IMR-90 (cell line): ENCODE data around the gene PRAME. TPM values are rescaled to one million over a fixed set of nuclear protein-coding genes. Genes with fewer than 3 reads are reported as not detected.

Experiments
- ATAC-seq: fragments of 200-7000 bp; cut with Tn5 transposase; 2 replicates; pipeline ENCODE4 v1.9.1; 2020; ENCODE audit warnings: low read depth, mild to moderate bottlenecking, moderate library complexity
- BruUV-seq: library from RNA; stranded (reverse); fragments of 400-500 nt; replicated peaks from 2 replicates; lab custom pipeline; 2021; lab: Mats Ljungman, UMichigan
- CTCF ChIA-PET: fragments of 300-600 bp; formaldehyde crosslinking; extraction: SDS; loops from one replicate; lab custom pipeline; 2021; ENCODE audit warnings: antibody characterized with exemption; lab: Yijun Ruan, JAX
- POLR2A ChIA-PET: fragments of 300-600 bp; sonication (Branson Sonifier 250); formaldehyde crosslinking; loops from one replicate; lab custom pipeline; 2022; ENCODE audit warnings: antibody characterized with exemption; ENCODE audit not compliant: unreplicated experiment; lab: Charles Lee
- DNase-seq: peaks from one replicate; pipeline ENCODE4 v3.0.0; 2013
- H2AFZ ChIP-seq: replicated peaks from 2 replicates; pipeline ENCODE3; 2013; ENCODE audit warnings: low read length, mild to moderate bottlenecking; ENCODE audit not compliant: poor library complexity
- H2AK5ac ChIP-seq: 2 replicates; pipeline ENCODE4 v1.6.1; 2013; ENCODE audit warnings: low read depth, low read length, inconsistent platforms
- H2AK9ac ChIP-seq: replicated peaks from 2 replicates; pipeline ENCODE3; 2013; ENCODE audit warnings: mild to moderate bottlenecking, low read depth, low read length, moderate library complexity; ENCODE audit not compliant: poor library complexity
- H2BK120ac ChIP-seq: 2 replicates; pipeline ENCODE4 v1.6.1; 2013; ENCODE audit warnings: low read depth, low read length, inconsistent platforms
- H2BK15ac ChIP-seq: 3 replicates; pipeline ENCODE4 v1.6.1; 2013; ENCODE audit warnings: low read depth, low read length, inconsistent platforms
- H2BK20ac ChIP-seq: 2 replicates; pipeline ENCODE4 v1.6.1; 2013; ENCODE audit warnings: low read depth, mild to moderate bottlenecking, inconsistent platforms, low read length, moderate library complexity
- H2BK5ac ChIP-seq: 2 replicates; pipeline ENCODE4 v1.6.1; 2013; ENCODE audit warnings: mild to moderate bottlenecking, low read depth, low read length, inconsistent platforms; ENCODE audit not compliant: poor library complexity, severe bottlenecking
- H3K14ac ChIP-seq: replicated peaks from 2 replicates; pipeline ENCODE4 v1.6.1; 2013; ENCODE audit warnings: low read depth, low read length, inconsistent platforms
- H3K18ac ChIP-seq: 2 replicates; pipeline ENCODE4 v1.6.1; 2013; ENCODE audit warnings: low read depth, low read length, control low read depth
- H3K23ac ChIP-seq: 2 replicates; pipeline ENCODE4 v1.6.1; 2013; ENCODE audit warnings: low read depth, low read length, inconsistent platforms
- H3K27ac ChIP-seq: 2 replicates; pipeline ENCODE4 v1.5.1; 2013; ENCODE audit warnings: mild to moderate bottlenecking, control low read depth, low read length; ENCODE audit not compliant: insufficient read depth
- H3K27me3 ChIP-seq: 2 replicates; pipeline ENCODE4 v1.6.1; 2013; ENCODE audit warnings: low read length; ENCODE audit not compliant: control insufficient read depth, insufficient read depth
- H3K36me3 ChIP-seq: 2 replicates; pipeline ENCODE4 v1.6.1; 2013; ENCODE audit warnings: low read length, mixed read lengths; ENCODE audit not compliant: control insufficient read depth, insufficient read depth
- H3K4ac ChIP-seq: 2 replicates; pipeline ENCODE4 v1.6.1; 2013; ENCODE audit warnings: low read depth, low read length, inconsistent platforms
- H3K4me1 ChIP-seq: 2 replicates; pipeline ENCODE4 v1.6.1; 2013; ENCODE audit warnings: low read length, mixed read lengths; ENCODE audit not compliant: control insufficient read depth, insufficient read depth
- H3K4me2 ChIP-seq: 2 replicates; pipeline ENCODE4 v1.6.1; 2013; ENCODE audit warnings: low read depth, mild to moderate bottlenecking, control low read depth, low read length, moderate library complexity
- H3K4me3 ChIP-seq: 2 replicates; pipeline ENCODE4 v1.5.1; 2013; ENCODE audit warnings: low read depth, mild to moderate bottlenecking, control low read depth, low read length, moderate library complexity; ENCODE audit not compliant: insufficient read depth
- H3K56ac ChIP-seq: 2 replicates; pipeline ENCODE4 v1.6.1; 2013; ENCODE audit warnings: low read length, inconsistent platforms; ENCODE audit not compliant: insufficient read depth; ENCODE audit errors: extremely low read depth
- H3K79me1 ChIP-seq, 2 experiments: 2 replicates each; pipeline ENCODE4 v1.6.1; 2013; ENCODE audit warnings: low read length in 2 of 2, inconsistent platforms in 1 of 2, low read depth in 1 of 2
- H3K9ac ChIP-seq: 2 replicates; pipeline ENCODE4 v1.6.1; 2013; ENCODE audit warnings: low read depth, low read length, control low read depth
- H3K9me1 ChIP-seq: 2 replicates; pipeline ENCODE4 v1.6.1; 2013; ENCODE audit warnings: low read length, inconsistent platforms; ENCODE audit not compliant: insufficient read depth
- H3K9me3 ChIP-seq: 2 replicates; pipeline ENCODE4 v1.6.1; 2013; ENCODE audit warnings: low read length; ENCODE audit not compliant: control insufficient read depth, insufficient read depth
- H4K20me1 ChIP-seq: 2 replicates; pipeline ENCODE4 v1.6.1; 2013; ENCODE audit warnings: low read length, inconsistent platforms; ENCODE audit not compliant: insufficient read depth
- H4K5ac ChIP-seq: 2 replicates; pipeline ENCODE4 v1.6.1; 2013; ENCODE audit warnings: mild to moderate bottlenecking, low read depth, low read length, control low read depth
- H4K8ac ChIP-seq, 2 experiments: 2 replicates each; pipeline ENCODE4 v1.6.1; 2013; ENCODE audit warnings: low read depth in 2 of 2, low read length in 2 of 2, control low read depth in 1 of 2, inconsistent platforms in 1 of 2
- H4K91ac ChIP-seq: 2 replicates; pipeline ENCODE4 v1.6.1; 2013; ENCODE audit warnings: low read depth, low read length, inconsistent platforms; ENCODE audit not compliant: insufficient read depth
- MAFK ChIP-seq: IDR thresholded peaks from 2 replicates; pipeline ENCODE4 v1.6.1; 2012; ENCODE audit warnings: low read depth, low read length, improper control_type of control experiment
- WGBS, 2 experiments: methylation state at CpG; one replicate each; pipeline versions ENCODE4 v1.1.5 to v1.1.7; 2013; ENCODE audit warnings: missing lambda C conversion rate in 2 of 2; ENCODE audit not compliant: insufficient read length in 1 of 2; ENCODE audit errors: extremely low coverage in 2 of 2; 5-methylcytosine and 5-hydroxymethylcytosine counted together
- dilution Hi-C: fragments of 300-500 bp; cut with HindIII; formaldehyde crosslinking; loops from one replicate; pipeline ENCODE4 v1.14.3; 2018; ENCODE audit warnings: low sequenced_read_pairs; ENCODE audit not compliant: unreplicated experiment
- in situ Hi-C: fragments of 300-500 bp; cut with MboI; formaldehyde crosslinking; loops from 3 replicates; pipeline ENCODE4 v1.14.3; 2019; ENCODE audit warnings: low sequenced_read_pairs, inconsistent platforms, mixed read lengths
- intact Hi-C: fragments of 100-400 bp; cut with micrococcal nuclease; formaldehyde crosslinking; loops from 2 replicates; pipeline ENCODE4 v1.10.0; 2022
- polyA plus RNA-seq, 3 experiments: library from polyadenylated mRNA; depleted of rRNA; stranded (reverse); fragments of >200 nt; gene quantifications; 2 replicates each; pipeline ENCODE4 v1.2.3, GENCODE V29; 2012; ENCODE audit warnings: low replicate concordance in 1 of 3
- total RNA-seq: library from RNA; depleted of rRNA; stranded (reverse); fragments of >200 nt; gene quantifications from 2 replicates; pipeline ENCODE4 v1.2.3, GENCODE V29; 2012
- TF ChIP-seq, protein P1 (sequence below): conservative IDR thresholded peaks from 2 replicates; pipeline ENCODE4 v1.5.1; 2012; ENCODE audit warnings: mild to moderate bottlenecking, low read depth, low read length, improper control_type of control experiment

The PRAME gene
- total and polyA plus RNA-seq, 2 of the 4 experiments (the other 2 are of a cell fraction), result not detected

DNA sequence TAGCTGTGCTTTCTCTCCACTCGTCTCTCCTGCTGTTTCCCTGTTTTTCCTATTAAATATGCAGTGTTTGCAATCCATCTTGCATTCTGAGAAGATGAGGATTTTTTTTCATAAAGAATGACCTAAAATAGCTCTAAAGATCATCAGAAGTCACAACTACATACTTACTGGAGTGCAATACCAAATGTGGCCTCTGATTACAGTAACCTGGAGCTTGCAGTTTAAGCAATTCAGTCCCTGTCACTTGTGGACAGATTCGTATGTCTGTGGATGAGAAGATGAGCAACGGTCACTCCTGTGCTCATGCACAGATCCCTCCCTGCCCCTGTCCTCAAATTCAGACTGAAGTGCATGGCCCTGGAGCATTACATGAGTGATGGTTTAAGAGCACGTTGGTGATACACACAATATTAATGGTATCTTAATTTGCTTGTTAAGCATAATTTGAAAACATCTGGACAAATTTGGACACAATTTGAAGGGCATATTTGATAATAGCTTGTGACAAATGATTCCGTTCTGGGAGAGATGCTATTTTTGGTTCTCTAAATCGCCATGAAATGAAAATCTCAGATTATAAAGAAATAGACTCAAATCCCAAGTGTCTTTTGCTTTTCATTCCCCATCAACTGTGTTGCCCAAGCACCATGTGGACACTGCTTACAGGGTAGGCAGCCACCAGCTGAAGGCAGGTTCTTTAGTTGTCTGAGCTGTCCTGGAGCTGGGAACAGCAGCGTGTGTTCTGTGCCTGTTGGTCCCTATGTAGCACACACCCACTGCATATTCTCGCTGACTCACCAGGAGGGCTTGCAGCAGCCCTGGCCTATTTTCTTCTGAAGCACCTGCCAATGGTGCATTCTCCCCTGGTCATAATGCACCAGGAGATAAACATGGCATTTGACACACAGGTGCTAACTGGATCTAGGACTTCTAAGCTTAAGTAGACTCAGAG lies 32.6 kb upstream of the PRAME start:
- Histone ChIP-seq H4K20me1 (no peaks in the 10 kb centered on the region), H2AK9ac (no peak overlapping the region), H2BK5ac (no peak overlapping the region), H3K27ac (no peak overlapping the region), H3K14ac (no peak overlapping the region), H2BK120ac (no peak overlapping the region), H2AFZ (no peak overlapping the region), H3K9me1 (no peaks in the 10 kb centered on the region), H3K23ac (no peak overlapping the region), H3K9me3 (no peaks in the 10 kb centered on the region), H3K4me2 (no peak overlapping the region), H3K79me1 (no peaks in the 10 kb centered on the region), H3K9ac (no peak overlapping the region), H3K4me3 (no peak overlapping the region), H3K18ac (no peak overlapping the region), H2AK5ac (no peak overlapping the region), H2BK20ac (no peak overlapping the region), H3K56ac (no peak overlapping the region), H4K5ac (no peak overlapping the region), H4K91ac (no peak overlapping the region), H4K8ac (no peak overlapping the region), H3K36me3 (no peaks in the 10 kb centered on the region), H3K4me1 (no peaks in the 10 kb centered on the region), H2BK15ac (no peak overlapping the region), H3K4ac (no peak overlapping the region), H3K27me3 (peaks cover 13% of the 10 kb centered on the region)
- ChIA-PET CTCF (interaction anchor here (0.6 to 6.3 kb wide), 6 partner anchors 14 to 239 kb away, joined by 3 to 51 read pairs (median 4); no protein-coding TSS in a partner anchor), POLR2A (no interaction called here)
- no TSS peak for BruUV-seq
- 0 out of 2 replicates have a peak, but pooled peaks have one; percentile 7 for TF ChIP-seq MAFK
- TF ChIP-seq, protein P1, sequence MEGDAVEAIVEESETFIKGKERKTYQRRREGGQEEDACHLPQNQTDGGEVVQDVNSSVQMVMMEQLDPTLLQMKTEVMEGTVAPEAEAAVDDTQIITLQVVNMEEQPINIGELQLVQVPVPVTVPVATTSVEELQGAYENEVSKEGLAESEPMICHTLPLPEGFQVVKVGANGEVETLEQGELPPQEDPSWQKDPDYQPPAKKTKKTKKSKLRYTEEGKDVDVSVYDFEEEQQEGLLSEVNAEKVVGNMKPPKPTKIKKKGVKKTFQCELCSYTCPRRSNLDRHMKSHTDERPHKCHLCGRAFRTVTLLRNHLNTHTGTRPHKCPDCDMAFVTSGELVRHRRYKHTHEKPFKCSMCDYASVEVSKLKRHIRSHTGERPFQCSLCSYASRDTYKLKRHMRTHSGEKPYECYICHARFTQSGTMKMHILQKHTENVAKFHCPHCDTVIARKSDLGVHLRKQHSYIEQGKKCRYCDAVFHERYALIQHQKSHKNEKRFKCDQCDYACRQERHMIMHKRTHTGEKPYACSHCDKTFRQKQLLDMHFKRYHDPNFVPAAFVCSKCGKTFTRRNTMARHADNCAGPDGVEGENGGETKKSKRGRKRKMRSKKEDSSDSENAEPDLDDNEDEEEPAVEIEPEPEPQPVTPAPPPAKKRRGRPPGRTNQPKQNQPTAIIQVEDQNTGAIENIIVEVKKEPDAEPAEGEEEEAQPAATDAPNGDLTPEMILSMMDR, result no peak
- in situ Hi-C loops (no loop called here), dilution Hi-C loops (no loop called here), intact Hi-C loops (no loop called here)
- WGBS, 2 experiments, result 78% methylated on average over 1 of the region's 8 CpGs; no CpG with 5 or more reads in 1 of the 2 experiments
- peak; percentile 13 for DNase-seq
- ATAC-seq, result no peak
